ENCODE data around the gene VPS26C. TPM values are rescaled to one million over a fixed set of nuclear protein-coding genes. Genes with fewer than 3 reads are reported as not detected.

VPS26C gene
- total RNA-seq, 4 donors from 2014 or later: 47.7 to 60.8 (median 55.4) TPM

- no peak overlapping the region for H3K27ac ChIP-seq
- no peak overlapping the region for H3K4me3 ChIP-seq
- no peak for TF ChIP-seq POLR2AphosphoS5 (IDR thresholded peaks at IDR 0.05)
- TF ChIP-seq CTCF (IDR thresholded peaks at IDR 0.05): no peak
- no peak for TF ChIP-seq POLR2A (IDR thresholded peaks at IDR 0.05)
- no peak for TF ChIP-seq EP300 (IDR thresholded peaks at IDR 0.05)
- peaks cover 78% of the 10 kb centered on the region for H3K36me3 ChIP-seq
- 93% methylated on average over 6 of the region's 6 CpGs for WGBS
- H3K4me1 ChIP-seq: no peaks in the 10 kb centered on the region
- no peaks in the 10 kb centered on the region for H3K27me3 ChIP-seq
- DNase-seq (ENCODE audit: low spot score in 2 of 2): no peak
- H3K9me3 ChIP-seq: no peaks in the 10 kb centered on the region
Observed at GRCh38 chr21:37193676-37194075, 73.5 kb downstream of the VPS26C start.

DNA sequence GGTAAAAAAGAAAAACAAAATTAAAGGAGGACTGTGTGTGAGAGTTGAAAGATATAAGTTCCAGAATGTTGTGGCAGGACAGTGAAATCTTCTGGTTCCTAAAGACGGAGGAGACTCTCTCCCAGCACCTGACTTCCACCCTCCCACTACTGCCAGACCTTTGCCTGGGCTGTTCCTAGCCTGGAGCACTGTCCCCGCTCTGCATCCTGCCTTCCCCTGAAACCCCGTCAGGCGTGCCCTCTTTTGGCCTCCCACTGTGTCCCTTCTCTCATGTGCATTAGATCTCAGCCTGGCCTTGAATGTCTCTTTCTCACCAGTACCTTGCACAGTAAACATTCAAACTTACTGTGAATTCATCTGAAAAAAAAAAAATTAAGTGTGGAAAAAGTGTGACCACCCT is 74.1 kb downstream of the VPS26C start:
- DNase-seq (ENCODE audit: low spot score in 2 of 2): no peak
- TF ChIP-seq POLR2A (IDR thresholded peaks at IDR 0.05): no peak
- no peak for TF ChIP-seq CTCF (IDR thresholded peaks at IDR 0.05)
- TF ChIP-seq POLR2AphosphoS5 (IDR thresholded peaks at IDR 0.05): no peak
- no peak for TF ChIP-seq EP300 (IDR thresholded peaks at IDR 0.05)
- Histone ChIP-seq H3K4me3 (no peak overlapping the region), H3K9me3 (no peaks in the 10 kb centered on the region), H3K36me3 (peaks cover 81% of the 10 kb centered on the region), H3K27me3 (no peaks in the 10 kb centered on the region), H3K27ac (no peak overlapping the region), H3K4me1 (no peaks in the 10 kb centered on the region)
- 68% methylated on average over 4 of the region's 4 CpGs for WGBS

DNA sequence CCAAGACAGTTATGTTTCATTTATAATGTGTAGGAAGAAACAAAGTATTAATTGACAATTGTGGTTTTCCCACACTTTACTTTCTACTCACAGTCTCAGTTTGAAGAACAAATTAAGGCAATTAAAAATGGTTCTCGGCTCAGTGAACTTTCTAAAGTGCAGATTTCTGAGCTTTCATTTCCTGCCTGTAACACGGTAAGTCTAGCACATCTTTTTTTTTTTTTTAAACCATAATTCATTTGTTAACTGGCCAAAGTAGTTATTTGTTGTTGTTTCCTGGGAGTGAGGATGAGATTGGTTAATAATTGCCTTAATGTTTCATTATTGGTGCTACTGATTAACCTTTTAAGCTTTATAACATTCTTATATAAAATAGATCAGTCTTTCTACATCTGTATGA is 75.1 kb downstream of the VPS26C start:
- DNase-seq (ENCODE audit: low spot score in 2 of 2): no peak
- H3K4me3 ChIP-seq: no peak overlapping the region
- H3K36me3 ChIP-seq: peaks cover 80% of the 10 kb centered on the region
- no peaks in the 10 kb centered on the region for H3K9me3 ChIP-seq
- no peak overlapping the region for H3K27ac ChIP-seq
- H3K4me1 ChIP-seq: no peaks in the 10 kb centered on the region
- WGBS: 78% methylated on average over 2 of the region's 2 CpGs
- TF ChIP-seq CTCF (IDR thresholded peaks at IDR 0.05) (no peak), POLR2AphosphoS5 (IDR thresholded peaks at IDR 0.05) (no peak), POLR2A (IDR thresholded peaks at IDR 0.05) (no peak)
- no peaks in the 10 kb centered on the region for H3K27me3 ChIP-seq

GRCh38 chr21:37188825-37189224 is 78.3 kb downstream of the VPS26C start:
- WGBS: 97% methylated on average over 1 of the region's 1 CpG
- DNase-seq (ENCODE audit: low spot score in 2 of 2): no peak
- Histone ChIP-seq H3K27ac (no peak overlapping the region), H3K4me1 (no peaks in the 10 kb centered on the region), H3K4me3 (no peak overlapping the region), H3K36me3 (peaks cover 70% of the 10 kb centered on the region), H3K9me3 (no peaks in the 10 kb centered on the region), H3K27me3 (no peaks in the 10 kb centered on the region)
- no peak for TF ChIP-seq CTCF (IDR thresholded peaks at IDR 0.05)
- no peak for TF ChIP-seq POLR2A (IDR thresholded peaks at IDR 0.05)
- TF ChIP-seq EP300 (IDR thresholded peaks at IDR 0.05): no peak
- no peak for TF ChIP-seq POLR2AphosphoS5 (IDR thresholded peaks at IDR 0.05)

DNA sequence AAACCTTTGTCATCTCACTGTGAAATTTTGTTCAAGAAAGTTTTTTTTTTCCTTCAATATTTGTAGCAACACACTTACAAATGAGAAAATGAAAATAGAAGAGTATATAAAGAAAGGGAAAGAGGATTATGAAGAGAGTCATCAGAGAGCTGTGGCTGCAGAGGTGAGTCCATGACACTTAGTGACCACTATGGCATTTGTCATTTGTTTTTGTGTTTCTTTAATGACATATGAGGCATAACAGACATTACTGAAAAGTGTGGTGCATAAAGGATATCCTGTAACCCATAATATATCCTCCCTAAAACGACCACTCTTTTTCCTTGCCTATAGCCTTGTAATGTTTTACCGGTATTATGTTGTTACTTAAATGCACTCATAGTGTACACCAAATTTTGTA is 80.2 kb downstream of the VPS26C start:
- no peaks in the 10 kb centered on the region for H3K9me3 ChIP-seq
- WGBS: 82% methylated on average over 2 of the region's 2 CpGs
- H3K27ac ChIP-seq: no peak overlapping the region
- DNase-seq (ENCODE audit: low spot score in 2 of 2): no peak
- H3K4me3 ChIP-seq: no peak overlapping the region
- H3K36me3 ChIP-seq: peaks cover 66% of the 10 kb centered on the region
- TF ChIP-seq CTCF (IDR thresholded peaks at IDR 0.05): no peak
- no peak for TF ChIP-seq EP300 (IDR thresholded peaks at IDR 0.05)
- TF ChIP-seq POLR2A (IDR thresholded peaks at IDR 0.05): no peak
- TF ChIP-seq POLR2AphosphoS5 (IDR thresholded peaks at IDR 0.05): no peak
- H3K4me1 ChIP-seq: no peaks in the 10 kb centered on the region
- no peaks in the 10 kb centered on the region for H3K27me3 ChIP-seq
